Stimulated activated CD4-positive, alpha-beta T cell treated with anti-CD3 and anti-CD28 coated beads, Interleukin-15, amount 100 ng/mL, for 24 hours (primary cell): Measurements from ENCODE around the gene DNMBP.
"Not testable (repeated sequence)": the region's sequence is repeated elsewhere in the genome, so short reads cannot be mapped to it uniquely, and the experiment has no call there.

Experiments
- DNase-seq: peaks from one replicate; pipeline ENCODE4 v3.0.0-alpha.2; 2020

Gene DNMBP

DNA sequence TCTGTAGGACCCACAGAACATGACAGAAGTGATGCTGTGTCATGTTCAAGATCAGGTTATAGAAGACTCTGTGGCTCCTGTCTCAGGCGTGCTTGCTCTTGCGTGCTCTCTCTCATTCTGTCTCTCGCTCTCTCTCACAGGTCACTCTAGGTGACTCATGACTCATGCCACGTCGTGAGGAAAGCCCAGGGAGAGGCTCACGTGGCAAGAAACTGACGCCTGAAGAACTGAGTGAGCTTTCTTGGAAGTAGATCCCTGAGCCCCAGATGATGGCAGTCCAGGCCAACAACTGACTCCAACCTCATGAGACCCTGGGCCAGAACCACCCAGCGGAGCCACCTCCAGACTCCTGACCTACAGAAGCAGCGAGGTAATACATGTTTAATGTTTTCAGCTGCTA, 103.3 kb downstream of the DNMBP start:
- DNase-seq = peak; percentile 3

GRCh38 chr10:99905971-99906370, 103.8 kb downstream of the DNMBP start:
- no peak for DNase-seq

DNA sequence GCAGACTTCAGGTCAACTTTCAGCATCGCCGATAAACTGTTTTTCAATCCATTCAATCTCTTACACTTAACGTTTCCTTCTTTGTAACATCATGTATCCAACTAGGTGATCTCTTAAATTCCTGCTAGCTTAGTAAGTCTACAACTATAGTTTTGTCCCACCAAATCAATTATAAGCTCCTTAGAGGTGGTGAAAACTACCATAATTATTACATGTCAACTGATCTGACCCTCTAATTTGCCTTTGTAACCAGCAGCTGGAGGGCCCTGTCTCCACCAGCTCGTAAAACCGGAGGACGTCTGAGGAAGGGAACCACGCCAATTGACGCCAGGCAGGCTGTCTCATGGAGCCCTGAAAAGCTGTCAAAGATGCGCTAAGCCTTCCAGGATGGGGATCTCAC, 113.9 kb downstream of the DNMBP start:
- DNase-seq = no peak

DNA sequence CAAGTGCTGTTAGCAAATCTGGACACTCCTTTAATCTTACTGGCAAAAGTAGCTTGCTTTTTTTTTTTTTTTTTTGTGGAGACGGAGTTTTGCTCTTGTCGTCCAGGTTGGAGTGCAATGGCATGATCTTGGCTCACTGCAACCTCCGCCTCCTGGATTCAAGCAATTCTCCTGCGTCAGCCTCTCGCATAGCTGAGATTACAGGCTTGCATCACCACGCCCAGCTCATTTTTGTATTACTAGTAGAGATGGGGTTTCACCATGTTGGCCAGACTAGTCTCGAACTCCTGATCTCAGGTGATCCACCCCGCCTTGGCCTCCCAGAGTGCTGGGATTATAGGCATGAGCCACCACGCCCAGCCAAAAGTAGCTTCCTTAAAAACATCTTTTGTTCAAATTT, 114.7 kb downstream of the DNMBP start:
- not testable (repeated sequence) for DNase-seq

GRCh38 chr10:99894613-99895012, 115.1 kb downstream of the DNMBP start:
- DNase-seq = no peak

DNA sequence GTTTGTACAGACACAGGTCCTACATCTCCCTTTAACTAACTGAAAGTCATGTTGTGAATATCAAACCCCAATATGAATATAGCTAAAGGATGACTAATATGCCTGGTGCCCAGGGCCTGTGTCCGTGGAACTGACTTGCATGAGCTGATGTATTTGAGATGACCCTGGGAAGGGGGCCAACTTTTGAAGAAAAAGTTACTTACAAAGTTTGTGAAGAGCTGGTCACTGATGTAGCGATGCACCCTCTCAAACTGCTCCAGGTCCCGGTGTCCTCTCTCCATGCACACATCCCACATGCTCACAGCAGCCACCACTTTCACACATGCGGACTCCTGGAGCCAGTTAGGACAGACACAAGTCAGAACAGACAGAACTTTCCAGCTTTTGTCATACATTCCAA, 121.1 kb downstream of the DNMBP start:
- no peak for DNase-seq

DNA sequence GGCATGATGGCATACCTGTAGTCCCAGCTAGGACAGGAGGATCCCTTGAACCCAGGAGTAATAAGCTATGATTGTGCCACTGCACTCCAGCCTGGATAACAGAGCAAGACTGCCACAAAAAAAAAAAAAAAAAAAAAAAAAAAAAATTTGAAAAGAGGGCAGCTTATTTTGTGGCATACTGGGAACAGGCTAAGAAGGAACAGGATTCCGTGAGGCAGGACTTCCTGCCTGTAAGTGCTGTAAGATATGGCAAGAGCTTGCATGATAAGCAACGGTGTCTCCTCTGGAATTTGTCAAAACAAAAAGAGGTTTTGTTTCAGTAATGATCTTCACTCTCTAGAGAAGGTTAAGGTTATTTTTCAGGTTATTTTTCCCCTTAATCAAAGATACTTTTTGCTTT, 126.2 kb downstream of the DNMBP start:
- no peak for DNase-seq

DNA sequence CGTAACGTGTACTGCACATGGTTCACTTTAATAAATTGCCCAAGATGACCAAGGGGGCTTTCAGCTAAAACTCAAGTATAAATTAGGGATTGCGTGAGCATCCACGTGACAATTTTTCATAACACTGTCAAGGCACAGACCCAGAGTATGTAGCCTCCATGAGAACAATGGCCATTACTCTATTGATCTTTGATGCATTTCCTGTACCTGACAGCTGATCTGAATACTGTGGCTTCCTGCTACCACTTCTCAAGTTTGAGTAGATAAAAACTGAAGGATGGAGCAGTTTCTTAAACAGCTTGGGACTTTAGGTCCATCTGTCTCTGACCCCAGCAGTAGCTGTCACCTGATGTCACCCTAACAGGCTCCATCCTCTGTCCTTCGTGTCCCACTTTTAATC, 128.4 kb downstream of the DNMBP start:
- no peak for DNase-seq

DNA sequence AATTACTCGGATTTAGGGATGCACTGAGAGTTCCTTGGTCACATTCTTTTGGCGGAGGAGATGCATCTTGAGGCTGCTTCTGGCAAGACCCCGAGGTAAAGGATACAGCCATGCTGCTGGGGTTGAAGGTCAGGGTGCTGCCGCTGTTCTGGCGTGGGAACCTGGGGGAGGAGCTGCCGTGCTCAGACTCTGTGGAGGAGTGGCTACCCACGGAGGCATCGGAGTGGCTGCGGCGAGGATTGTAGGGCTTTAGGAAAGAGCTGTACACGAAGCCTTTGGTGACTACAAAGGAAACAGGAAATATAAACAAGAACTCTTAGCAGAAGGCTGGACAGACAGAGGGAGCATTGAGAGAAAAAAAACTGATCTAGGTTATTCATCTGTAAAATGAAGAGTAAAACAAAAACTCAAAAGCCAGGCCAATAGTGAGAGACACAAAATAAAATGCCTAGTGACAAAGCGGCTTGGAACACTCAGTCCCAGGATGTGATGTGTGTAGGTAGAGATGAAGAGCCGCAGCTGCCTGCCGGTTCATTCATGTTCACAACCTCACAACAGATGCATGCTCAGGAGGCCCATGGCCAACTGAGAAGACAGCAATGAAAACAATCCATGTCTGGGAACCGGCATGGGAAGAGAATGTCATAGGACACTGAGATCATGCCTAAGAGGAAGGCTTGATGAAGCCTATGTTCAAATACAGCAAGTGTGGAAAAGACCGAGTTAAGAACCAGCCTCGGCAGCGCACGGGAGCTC, 129.5 kb downstream of the DNMBP start:
- no peak for DNase-seq

DNA sequence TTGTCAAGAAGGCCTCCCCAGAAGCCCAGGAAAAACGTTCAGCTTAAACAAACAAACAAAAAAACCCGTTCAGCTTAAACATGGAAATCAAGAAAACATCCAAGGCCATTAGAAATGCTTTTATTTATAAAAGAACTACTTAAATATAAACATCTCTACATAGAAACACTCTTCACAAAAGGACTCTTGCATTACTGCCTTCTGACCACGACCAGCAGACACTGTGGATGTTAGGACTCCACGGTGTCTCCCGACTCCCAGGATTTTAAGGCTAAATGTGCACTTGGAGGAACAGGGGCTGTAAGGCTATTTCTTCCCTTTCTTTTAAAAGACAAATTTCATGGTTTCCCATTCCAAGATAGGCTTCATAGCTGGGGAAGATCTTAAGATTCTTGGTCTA, 134.3 kb downstream of the DNMBP start:
- DNase-seq = no peak

DNA sequence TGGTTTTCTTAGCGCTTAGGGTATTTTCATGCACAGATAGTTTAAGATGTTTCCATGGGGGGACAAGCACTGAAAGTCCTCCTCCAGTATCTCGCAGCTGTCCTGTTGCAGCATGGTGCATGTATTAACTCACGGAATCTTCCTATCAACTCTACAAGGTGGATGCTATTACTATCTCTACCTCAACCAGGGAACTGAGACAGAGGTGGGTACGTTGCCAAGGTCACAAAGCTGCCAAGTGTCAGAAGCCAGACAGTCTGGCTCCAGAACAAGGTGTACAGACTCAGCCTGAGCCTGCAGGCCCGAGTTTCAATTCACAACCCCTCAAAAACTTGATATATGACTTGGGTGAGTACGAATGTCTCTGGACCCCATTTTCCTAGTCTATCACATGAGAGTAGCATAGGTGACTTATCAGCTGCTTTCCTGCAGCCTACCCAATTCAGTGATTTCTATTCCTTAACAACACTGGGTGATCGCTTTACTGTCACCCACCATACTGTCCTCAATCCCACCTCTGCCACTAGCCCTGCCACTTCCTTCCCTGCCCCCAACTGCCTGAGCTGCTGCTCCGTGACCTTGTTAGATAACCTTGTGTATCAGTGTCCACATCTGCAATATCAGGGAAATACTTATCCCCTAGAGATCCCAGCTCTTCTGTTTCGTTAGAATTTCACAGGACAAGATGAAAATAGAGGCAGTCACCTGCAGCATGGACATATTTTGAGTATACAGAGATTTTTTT, 135.2 kb downstream of the DNMBP start:
- DNase-seq = no peak

- no peak for DNase-seq
Observed at GRCh38 chr10:99873846-99874245, 135.9 kb downstream of the DNMBP start.

GRCh38 chr10:99872367-99873162, 137.2 kb downstream of the DNMBP start:
- DNase-seq = peak; percentile 5

DNA sequence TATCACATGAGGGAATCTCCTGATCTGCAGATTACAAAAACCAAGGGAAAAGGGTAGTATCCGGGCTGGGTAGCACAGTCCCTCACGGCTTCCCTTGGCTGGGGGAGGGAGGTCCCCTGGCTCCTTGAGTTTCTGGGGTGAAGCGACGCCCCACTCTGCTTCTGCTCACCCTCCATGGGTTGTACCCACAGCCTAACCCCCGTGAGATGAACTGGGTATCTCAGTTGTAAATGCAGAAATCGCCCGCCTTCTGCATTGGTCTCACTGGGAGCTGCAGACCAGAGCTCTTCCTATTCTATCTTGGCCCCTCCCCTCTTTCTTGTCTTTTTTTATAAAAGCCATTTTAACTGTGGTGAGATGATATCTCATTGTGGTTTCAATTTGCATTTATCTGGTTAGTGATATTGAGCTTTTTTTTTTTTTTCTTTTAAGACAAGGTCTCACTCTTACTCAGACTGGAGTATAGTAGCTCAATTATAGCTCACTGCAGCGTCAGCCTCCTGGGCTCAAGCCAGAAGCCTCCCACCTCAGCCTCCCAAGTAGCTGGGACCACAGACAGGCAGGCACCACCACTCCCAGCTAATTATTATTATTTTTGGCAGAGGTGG, 139.5 kb downstream of the DNMBP start:
- DNase-seq = peak; percentile 69

DNA sequence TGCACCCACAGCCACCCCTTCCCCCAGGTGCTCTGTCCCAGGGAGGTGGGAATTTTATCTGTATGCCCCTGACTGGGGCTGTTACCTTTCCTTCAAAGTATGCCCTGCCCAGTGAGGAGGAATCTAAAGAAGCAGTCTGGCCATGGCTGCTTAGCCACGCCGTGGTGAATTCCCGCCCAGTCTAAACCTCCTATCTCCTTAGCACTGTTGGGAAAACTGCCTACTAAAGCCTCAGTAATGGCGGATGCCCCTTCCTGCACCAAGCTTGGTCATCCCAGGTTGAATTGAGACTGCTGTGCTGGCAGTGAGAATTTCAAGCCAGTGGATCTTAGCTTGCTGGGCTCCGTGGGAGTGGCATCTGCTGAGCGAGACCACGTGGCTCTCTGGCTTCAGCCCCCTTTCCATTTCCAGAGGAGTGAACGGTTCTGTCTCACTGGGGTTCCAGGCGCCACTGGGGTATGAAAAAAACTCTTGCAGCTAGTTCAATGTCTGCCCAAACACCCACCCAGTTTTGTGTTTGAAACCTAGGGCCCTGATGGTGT, 140.1 kb downstream of the DNMBP start:
- DNase-seq = no peak

DNA sequence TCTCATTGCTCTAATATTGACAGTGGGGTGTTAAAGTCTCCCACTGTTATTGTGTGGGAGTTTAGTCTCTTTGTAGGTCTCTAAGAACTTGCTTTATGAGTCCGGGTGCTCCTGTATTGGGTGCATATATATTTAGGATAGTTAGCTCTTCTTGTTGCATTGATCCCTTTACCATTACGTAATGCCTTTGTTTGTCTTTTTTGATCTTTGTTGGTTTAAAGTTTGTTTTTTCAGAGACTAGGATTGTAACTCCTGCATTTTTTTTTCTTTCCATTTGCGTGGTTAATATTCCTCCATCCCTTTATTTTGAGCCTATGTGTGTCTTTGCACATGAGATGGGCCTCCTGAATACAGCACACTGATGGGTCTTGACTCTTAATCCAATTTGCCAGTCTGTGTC, 142.5 kb downstream of the DNMBP start:
- not testable (repeated sequence) for DNase-seq

GRCh38 chr10:99863535-99864240, 146.1 kb downstream of the DNMBP start:
- not testable (repeated sequence) for DNase-seq

- DNase-seq = no peak
Observed at GRCh38 chr10:99860466-99860865, 149.3 kb downstream of the DNMBP start.

DNA sequence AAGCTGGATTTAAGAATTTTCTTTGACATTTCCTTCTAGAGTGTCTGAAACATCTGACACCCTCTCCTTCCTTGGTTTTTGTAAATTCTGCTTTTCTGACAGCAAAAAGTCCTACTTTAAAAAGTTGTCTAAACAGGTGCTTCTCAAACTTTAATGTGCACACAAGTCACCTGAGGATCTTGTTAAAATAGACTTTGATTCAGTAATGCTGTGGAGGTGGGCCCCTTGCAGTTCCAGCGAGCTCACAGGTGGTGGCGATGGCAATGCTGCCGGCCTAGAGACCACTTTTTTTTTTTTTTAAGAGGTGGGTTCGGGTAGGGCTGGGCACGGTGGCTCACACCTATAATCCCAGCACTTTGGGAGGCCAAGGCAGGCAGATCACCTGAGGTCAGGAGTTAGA, 150.2 kb downstream of the DNMBP start:
- peak; percentile 13 for DNase-seq

DNA sequence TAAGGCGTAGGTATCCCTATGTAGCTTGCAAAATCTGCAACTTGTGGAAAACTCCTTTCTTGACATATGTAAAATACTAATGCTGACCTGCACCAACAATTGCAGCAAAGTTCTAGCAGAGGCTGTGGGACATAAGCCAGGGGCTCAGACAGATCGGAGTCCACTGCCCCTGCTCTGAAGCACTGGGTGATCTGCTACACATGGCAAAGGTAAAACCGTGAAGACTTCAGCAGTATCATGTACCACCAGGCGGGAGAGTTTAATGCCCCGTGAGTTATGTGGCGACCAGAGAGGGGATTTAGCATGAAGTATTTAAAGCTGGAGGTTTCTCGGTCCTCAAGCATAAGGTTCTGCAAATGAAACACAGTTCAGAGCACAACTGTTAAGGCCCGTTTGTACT, 150.9 kb downstream of the DNMBP start:
- no peak for DNase-seq

DNA sequence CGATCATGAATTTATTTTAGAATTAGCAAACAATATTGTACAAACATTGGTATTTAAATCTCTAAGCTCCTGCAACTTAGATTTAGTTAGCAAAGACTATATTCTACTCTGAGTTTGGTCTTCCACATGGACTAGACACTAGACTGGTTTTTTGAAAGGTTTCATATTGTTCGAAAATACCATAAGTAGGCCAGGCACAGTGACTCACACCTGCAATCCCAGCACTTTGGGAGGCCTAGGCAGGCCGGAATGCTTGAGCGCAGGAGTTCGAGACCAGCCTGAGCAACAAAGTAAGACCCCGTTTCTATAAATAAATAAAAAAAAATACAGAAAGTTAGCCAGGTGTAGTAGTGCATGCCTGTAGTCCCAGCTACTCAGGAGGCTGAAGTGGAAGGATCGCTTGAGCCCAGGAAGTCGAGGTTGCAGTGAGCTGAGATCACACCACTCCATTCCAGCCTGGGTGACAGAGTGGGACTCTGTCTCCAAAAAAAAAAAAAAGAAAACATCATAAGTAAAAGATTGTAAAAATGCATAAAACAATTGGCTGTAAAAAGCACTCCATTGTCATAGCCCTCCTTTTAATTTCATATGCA, 154.2 kb downstream of the DNMBP start:
- DNase-seq = no peak

- DNase-seq = no peak
Observed at GRCh38 chr10:99854860-99855259, 154.9 kb downstream of the DNMBP start.
